Ectodermal cell (in vitro differentiated cells): ENCODE results near the gene GSTM2.
"Not testable (repeated sequence)": the region's sequence is repeated elsewhere in the genome, so short reads cannot be mapped to it uniquely, and the experiment has no call there.

Source experiments
- H3K27ac ChIP-seq: 2 replicates; pipeline ENCODE4 v1.7.0; 2013; ENCODE audit warnings: mild to moderate bottlenecking, low read depth, low read length; ENCODE audit not compliant: insufficient read depth, poor library complexity, severe bottlenecking
- H3K27me3 ChIP-seq: 2 replicates; pipeline ENCODE4 v1.7.0; 2013; ENCODE audit warnings: mild to moderate bottlenecking, low read length; ENCODE audit not compliant: insufficient read depth, control insufficient read depth, poor library complexity, severe bottlenecking
- H3K36me3 ChIP-seq: one replicate; pipeline ENCODE4 v1.7.0; 2013; ENCODE audit warnings: low read length; ENCODE audit not compliant: control insufficient read depth, insufficient read depth
- H3K4me1 ChIP-seq: one replicate; pipeline ENCODE4 v1.7.0; 2013; ENCODE audit warnings: low read length; ENCODE audit not compliant: control insufficient read depth, insufficient read depth
- H3K4me3 ChIP-seq: 2 replicates; pipeline ENCODE4 v1.7.0; 2013; ENCODE audit warnings: low read depth, low read length, control low read depth; ENCODE audit not compliant: insufficient read depth
- H3K9me3 ChIP-seq: 2 replicates; pipeline ENCODE4 v1.7.0; 2013; ENCODE audit warnings: mild to moderate bottlenecking, low read length, moderate library complexity; ENCODE audit not compliant: control insufficient read depth
- WGBS, 2 experiments: methylation state at CpG; one replicate each; pipeline ENCODE4 v1.1.7; 2013; ENCODE audit warnings: missing lambda C conversion rate in 2 of 2; 5-methylcytosine and 5-hydroxymethylcytosine counted together

GSTM2 gene

DNA sequence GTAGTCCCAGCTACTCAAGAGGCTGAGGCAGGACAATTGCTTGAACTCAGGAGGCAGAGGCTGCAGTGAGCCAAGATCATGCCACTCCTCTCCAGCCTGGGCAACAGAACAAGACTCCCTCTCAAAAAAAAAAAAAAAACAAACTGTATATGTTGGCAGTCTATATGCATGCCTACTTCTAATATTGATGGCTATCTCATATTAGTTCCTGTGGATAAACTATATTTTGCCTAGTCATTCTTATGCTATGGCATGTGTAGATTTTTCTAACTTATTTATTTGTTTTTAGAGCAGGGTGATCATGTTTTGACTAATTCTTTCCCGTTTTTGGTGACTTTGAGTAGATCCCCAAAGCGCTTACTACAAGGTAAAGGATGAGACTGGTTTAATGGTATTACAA, 10.8 kb downstream of the GSTM2 start:
- not testable (repeated sequence) for H3K4me1 ChIP-seq, H3K27ac ChIP-seq, H3K36me3 ChIP-seq, H3K4me3 ChIP-seq, H3K27me3 ChIP-seq, H3K9me3 ChIP-seq
- 92 to 97% methylated on average over 2 of the region's 2 CpGs for WGBS, 2 experiments

DNA sequence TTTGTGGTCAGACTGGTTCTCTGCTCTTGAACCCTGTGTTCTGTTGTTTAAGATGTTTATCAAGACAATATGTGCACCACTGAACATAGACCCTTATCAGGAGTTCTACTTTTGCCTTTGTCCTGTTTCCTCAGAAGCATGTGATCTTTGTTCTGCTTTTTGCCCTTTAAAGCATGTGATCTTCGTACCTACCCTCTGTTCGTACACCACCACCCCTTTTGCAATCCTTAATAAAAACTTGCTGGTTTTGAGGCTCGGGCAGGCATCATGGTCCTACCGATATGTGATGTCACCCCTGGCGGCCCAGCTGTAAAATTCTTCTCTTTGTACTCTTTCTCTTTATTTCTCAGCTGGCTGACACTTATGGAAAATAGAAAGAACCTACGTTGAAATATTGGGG, 16.9 kb downstream of the GSTM2 start:
- not testable (repeated sequence) for H3K36me3 ChIP-seq, H3K27ac ChIP-seq, H3K27me3 ChIP-seq, H3K9me3 ChIP-seq, H3K4me1 ChIP-seq, H3K4me3 ChIP-seq
- no CpG with 5 or more reads among the region's 6 CpGs for WGBS, 2 experiments

GRCh38 chr1:109685399-109685798, 17.5 kb downstream of the GSTM2 start:
- not testable (repeated sequence) for H3K4me3 ChIP-seq, H3K27me3 ChIP-seq, H3K27ac ChIP-seq, H3K9me3 ChIP-seq, H3K4me1 ChIP-seq, H3K36me3 ChIP-seq
- no CpG with 5 or more reads among the region's 1 CpG for WGBS, 2 experiments

GRCh38 chr1:109685890-109686289, 18.0 kb downstream of the GSTM2 start:
- H3K4me1 ChIP-seq, H3K36me3 ChIP-seq, H3K4me3 ChIP-seq, H3K27me3 ChIP-seq, H3K27ac ChIP-seq, H3K9me3 ChIP-seq: not testable (repeated sequence)
- no CpG with 5 or more reads among the region's 4 CpGs for WGBS, 2 experiments

DNA sequence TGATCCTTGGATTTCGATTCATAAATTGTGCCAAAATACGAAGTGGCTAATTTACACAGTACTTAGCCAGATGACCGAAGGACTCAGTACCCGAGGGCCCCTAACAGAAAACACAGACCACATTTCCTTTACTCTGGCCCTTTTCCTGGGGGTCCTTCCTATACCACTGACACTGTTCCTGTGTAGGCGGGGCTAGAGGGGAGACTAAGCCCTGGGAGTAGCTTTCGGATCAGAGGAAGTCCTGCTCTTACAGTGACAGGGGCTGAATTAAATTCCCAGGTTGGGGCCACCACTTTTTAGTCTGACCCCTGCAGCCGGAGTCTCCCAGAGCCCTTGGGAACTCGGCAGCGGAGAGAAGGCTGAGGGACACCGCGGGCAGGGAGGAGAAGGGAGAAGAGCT, 19.3 kb downstream of the GSTM2 start:
- not testable (repeated sequence) for H3K4me1 ChIP-seq, H3K4me3 ChIP-seq

DNA sequence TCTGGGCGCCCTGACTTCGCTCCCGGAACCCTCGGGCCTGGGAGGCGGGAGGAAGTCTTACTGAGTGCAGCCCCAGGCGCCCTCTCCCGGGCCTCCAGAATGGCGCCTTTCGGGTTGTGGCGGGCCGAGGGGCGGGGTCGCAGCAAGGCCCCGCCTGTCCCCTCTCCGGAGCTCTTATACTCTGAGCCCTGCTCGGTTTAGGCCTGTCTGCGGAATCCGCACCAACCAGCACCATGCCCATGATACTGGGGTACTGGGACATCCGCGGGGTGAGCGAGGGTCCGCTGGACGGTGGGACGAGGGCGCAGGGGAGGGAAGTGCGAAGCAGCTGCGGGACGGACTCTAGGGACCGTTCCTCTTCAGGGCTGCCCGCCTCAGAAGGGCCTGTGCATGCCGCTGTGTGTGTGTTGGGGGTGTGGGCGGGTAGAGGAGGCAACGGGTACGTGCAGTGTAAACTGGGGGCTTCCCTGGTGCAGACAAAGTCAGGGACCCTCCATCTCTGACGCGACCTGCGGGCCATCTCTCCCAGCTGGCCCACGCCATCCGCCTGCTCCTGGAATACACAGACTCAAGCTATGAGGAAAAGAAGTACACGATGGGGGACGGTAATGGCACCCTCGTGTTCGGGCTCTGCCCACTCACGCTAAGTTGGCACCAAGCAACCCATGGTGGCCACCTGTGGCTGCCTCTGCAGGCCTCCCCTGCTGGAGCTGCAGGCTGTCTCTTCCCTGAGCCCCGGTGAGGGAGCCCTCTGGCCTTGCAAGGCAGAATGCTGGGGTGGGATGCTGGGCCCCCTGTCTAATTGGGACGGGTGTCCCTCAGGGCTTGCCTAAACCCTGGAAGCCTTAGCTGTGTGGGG, 20.0 kb downstream of the GSTM2 start, which contains the start of gene GSTM1:
TSS of gene GSTM1 (plus strand) at position 177 of the 859 bp plus-strand sequence. CDS start at position 234, 57 bp downstream.
- no peaks in the 10 kb centered on the region for H3K27me3 ChIP-seq
- no peak within 1 kb of the TSS for H3K27ac ChIP-seq
- no peaks in the 10 kb centered on the region for H3K4me1 ChIP-seq
- no CpG with 5 or more reads among the region's 46 CpGs for WGBS, 2 experiments
- H3K4me3 ChIP-seq = no peak within 1 kb of the TSS
- no peaks in the 10 kb centered on the region for H3K9me3 ChIP-seq
- no peaks in the 10 kb centered on the region for H3K36me3 ChIP-seq

More for the DNA sequence above, 19.3 kb downstream of the GSTM2 start:
- not testable (repeated sequence) for H3K36me3 ChIP-seq, H3K27ac ChIP-seq, H3K9me3 ChIP-seq, H3K27me3 ChIP-seq
- 86 to 95% methylated on average over 4 to 5 of the region's 11 CpGs for WGBS, 2 experiments

- Histone ChIP-seq H3K27ac (no peak overlapping the region), H3K27me3 (no peaks in the 10 kb centered on the region), H3K9me3 (no peaks in the 10 kb centered on the region), H3K36me3 (no peaks in the 10 kb centered on the region), H3K4me1 (no peaks in the 10 kb centered on the region), H3K4me3 (no peak overlapping the region)
- WGBS, 2 experiments = no CpG with 5 or more reads among the region's 6 CpGs
Measured at GRCh38 chr1:109689844-109690405, 22.1 kb downstream of the GSTM2 start.

DNA sequence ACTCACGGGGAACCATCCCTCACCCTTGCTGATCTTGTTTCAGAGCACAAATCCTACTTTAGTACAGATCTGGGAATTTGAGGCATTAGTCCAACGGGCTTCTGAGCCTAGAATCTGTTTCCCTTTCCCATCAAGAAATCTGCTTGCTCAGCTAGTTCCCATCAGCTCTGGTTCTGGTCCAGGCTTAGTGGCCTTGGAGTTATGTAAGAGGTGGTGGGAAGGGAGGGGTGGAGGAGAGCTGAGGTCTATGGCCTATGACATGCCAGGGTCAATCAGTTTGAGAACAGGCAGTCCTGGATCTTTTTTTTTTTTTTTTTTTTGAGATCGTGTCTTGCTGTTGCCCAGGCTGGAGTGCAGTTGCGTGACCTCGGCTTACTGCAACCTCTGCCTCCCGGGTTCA, 23.9 kb downstream of the GSTM2 start:
- WGBS, 2 experiments = no CpG with 5 or more reads among the region's 6 CpGs
- Histone ChIP-seq H3K4me1 (no peaks in the 10 kb centered on the region), H3K36me3 (no peaks in the 10 kb centered on the region), H3K9me3 (no peaks in the 10 kb centered on the region), H3K27me3 (no peaks in the 10 kb centered on the region), H3K27ac (no peak overlapping the region), H3K4me3 (no peak overlapping the region)

GRCh38 chr1:109694400-109694799, 26.5 kb downstream of the GSTM2 start:
- H3K4me1 ChIP-seq, H3K9me3 ChIP-seq, H3K27ac ChIP-seq, H3K36me3 ChIP-seq, H3K4me3 ChIP-seq, H3K27me3 ChIP-seq: not testable (repeated sequence)
- no CpG with 5 or more reads among the region's 5 CpGs for WGBS, 2 experiments

DNA sequence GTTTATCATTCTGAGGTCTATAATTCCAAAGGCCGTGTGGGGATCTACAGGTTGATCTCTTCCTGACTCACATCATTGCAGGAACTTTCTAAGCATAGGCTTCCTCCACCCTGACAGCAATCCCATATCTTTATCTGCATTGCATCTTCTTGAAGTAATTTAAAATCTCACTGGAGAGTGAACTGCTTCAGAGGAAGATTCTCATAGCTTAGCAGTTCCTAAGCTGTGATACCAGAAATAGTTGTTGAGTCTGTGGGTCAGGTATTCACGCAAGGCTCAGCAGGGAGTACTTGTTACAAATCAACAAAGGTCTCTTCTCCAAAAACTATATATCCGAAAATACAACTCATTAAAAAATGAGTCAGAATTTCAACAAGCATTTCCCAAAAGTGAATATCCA, 27.3 kb downstream of the GSTM2 start:
- WGBS, 2 experiments = no CpG with 5 or more reads among the region's 3 CpGs

More for the DNA sequence above, 27.3 kb downstream of the GSTM2 start:
- not testable (repeated sequence) for H3K27me3 ChIP-seq, H3K4me3 ChIP-seq, H3K9me3 ChIP-seq, H3K27ac ChIP-seq, H3K36me3 ChIP-seq, H3K4me1 ChIP-seq
